Cardiac muscle cell (in vitro differentiated cells and primary cell): ENCODE data around the gene APOA1. TPM values are rescaled to one million over a fixed set of nuclear protein-coding genes. Genes with fewer than 3 reads are reported as not detected.

Experiments
- DNase-seq, 2 donors: peaks; one replicate each; pipeline versions ENCODE4 v3.0.0 to v3.0.0-alpha.2; 2010 to 2017; ENCODE audit warnings: low read depth in 1 of 2, low spot score in 1 of 2
- H3K27ac ChIP-seq: fragments of 200-600 bp; sonication (generic); 2 replicates; pipeline ENCODE4 v1.5.1; 2016
- H3K27me3 ChIP-seq: fragments of 200-600 bp; sonication (generic); 2 replicates; pipeline ENCODE4 v1.6.0; 2016; ENCODE audit warnings: control low read depth
- H3K36me3 ChIP-seq: fragments of 200-600 bp; sonication (generic); 2 replicates; pipeline ENCODE4 v1.5.1; 2016; ENCODE audit warnings: control low read depth
- H3K4me1 ChIP-seq: fragments of 200-600 bp; sonication (generic); 2 replicates; pipeline ENCODE4 v1.8.1; 2017; ENCODE audit warnings: low read depth, mild to moderate bottlenecking, mixed run types
- H3K4me3 ChIP-seq: fragments of 200-600 bp; sonication (generic); 2 replicates; pipeline ENCODE4 v1.5.1; 2016; ENCODE audit warnings: mild to moderate bottlenecking
- H3K9me3 ChIP-seq: fragments of 200-600 bp; sonication (generic); 2 replicates; pipeline ENCODE4 v1.5.1; 2017; ENCODE audit warnings: low read depth, mild to moderate bottlenecking, control low read depth
- CTCF ChIP-seq: IDR thresholded peaks from 2 replicates; pipeline ENCODE4 v1.5.1; 2012; ENCODE audit warnings: low read depth, mild to moderate bottlenecking, low read length
- polyA plus RNA-seq: library from polyadenylated mRNA; unstranded; fragments of >200 nt; fragmentation: Nextera tagmentation; extraction: Ambion mirVana; gene quantifications from 2 replicates; pipeline ENCODE4 v1.2.1, GENCODE V29; 2016
- total RNA-seq: library from RNA; depleted of rRNA; stranded (reverse); fragments of >200 nt; gene quantifications from 2 replicates; pipeline ENCODE4 v1.2.3, GENCODE V29; 2016

The APOA1 gene
- total and polyA plus RNA-seq, 2 experiments from 2014 or later: 56.3 to 117 TPM

DNA sequence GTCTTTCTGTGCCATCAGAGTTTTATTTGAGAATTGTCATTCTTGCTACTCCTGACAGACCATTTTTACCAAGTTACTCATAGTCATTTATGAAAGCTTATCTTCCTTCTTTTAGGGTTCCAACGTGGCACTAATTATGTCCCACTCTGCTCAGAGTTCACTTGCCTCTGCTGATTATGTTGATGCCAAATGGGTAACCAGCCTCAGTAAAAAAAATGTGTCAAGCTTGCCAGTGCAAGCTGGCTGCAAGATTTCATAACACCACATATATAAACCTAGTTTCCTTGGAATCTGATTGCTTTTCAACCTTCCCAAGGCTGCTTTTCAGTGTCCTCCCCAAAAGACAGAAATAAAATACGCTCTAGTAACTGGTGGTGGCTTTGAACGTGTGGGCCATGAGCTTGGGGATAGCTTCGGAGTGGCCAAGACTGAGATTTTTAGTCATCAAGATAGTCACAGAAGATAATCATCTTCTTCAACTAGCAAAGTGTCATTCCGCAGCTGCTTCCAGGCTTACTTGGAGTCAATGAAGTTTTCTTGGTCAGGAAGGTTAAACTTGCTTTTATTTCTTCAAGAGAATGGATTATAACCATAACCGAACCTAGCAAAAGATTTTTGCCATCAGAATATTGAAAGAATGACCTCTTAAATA, 29.5 kb upstream of the APOA1 start:
- DNase-seq: no peak
- no peaks in the 10 kb centered on the region for H3K27me3 ChIP-seq
- no peak for TF ChIP-seq CTCF
- peaks cover 59% of the 10 kb centered on the region for H3K36me3 ChIP-seq
- no peak overlapping the region for H3K4me3 ChIP-seq
- H3K9me3 ChIP-seq: no peaks in the 10 kb centered on the region
- H3K4me1 ChIP-seq: no peaks in the 10 kb centered on the region
- H3K27ac ChIP-seq: no peak overlapping the region

DNA sequence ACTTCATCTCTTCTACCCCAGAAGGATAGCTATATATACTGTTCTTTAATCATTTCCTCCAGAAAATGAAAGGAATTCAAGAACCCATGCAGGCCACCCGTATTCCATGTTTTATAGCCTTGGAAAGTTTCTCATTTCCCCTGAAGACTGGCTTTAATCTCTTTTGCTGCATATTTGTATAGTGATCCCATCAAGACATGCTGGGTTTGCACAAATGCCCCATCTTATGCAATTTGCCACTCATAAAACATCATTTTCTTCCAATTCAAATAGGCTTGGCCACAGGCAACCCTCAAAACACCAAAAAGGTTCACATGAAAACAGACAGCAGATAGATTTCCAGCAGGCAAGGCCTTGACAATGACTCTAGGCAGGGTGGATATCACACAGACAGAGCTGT, 28.3 kb upstream of the APOA1 start:
- no peaks in the 10 kb centered on the region for H3K27me3 ChIP-seq
- no peaks in the 10 kb centered on the region for H3K9me3 ChIP-seq
- DNase-seq: no peak
- TF ChIP-seq CTCF: no peak
- no peak overlapping the region for H3K27ac ChIP-seq
- H3K36me3 ChIP-seq: peaks cover 65% of the 10 kb centered on the region
- no peak overlapping the region for H3K4me3 ChIP-seq
- no peaks in the 10 kb centered on the region for H3K4me1 ChIP-seq

- H3K36me3 ChIP-seq: peaks cover 67% of the 10 kb centered on the region
- TF ChIP-seq CTCF: no peak
- H3K4me3 ChIP-seq: no peak overlapping the region
- H3K4me1 ChIP-seq: no peaks in the 10 kb centered on the region
- no peaks in the 10 kb centered on the region for H3K27me3 ChIP-seq
- no peak for DNase-seq
- no peak overlapping the region for H3K27ac ChIP-seq
- no peaks in the 10 kb centered on the region for H3K9me3 ChIP-seq
Observed at GRCh38 chr11:116864531-116864930, 27.1 kb upstream of the APOA1 start.

DNA sequence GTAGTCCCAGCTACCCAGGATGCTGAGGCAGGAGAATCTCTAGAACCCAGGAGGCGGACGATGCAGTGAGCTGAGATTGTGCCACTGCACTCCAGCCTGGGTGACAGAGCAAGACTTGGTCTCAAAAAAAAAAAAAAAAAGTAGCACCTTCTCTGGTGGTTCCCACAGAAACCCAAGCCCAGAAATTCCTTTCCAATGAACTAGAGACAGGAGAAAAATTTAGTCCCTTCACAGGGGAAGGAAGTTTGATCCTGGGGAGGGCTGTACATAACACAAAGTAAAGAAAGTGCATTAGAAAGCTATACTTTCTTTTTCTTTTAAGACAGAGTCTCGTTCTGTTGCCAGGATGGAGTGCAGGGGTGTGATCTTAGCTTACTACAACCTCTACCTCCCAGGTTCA, 25.5 kb upstream of the APOA1 start:
- Histone ChIP-seq H3K27ac (no peak overlapping the region), H3K27me3 (no peaks in the 10 kb centered on the region), H3K4me1 (no peaks in the 10 kb centered on the region), H3K36me3 (peaks cover 76% of the 10 kb centered on the region), H3K4me3 (no peak overlapping the region), H3K9me3 (no peaks in the 10 kb centered on the region)
- DNase-seq: no peak
- no peak for TF ChIP-seq CTCF

GRCh38 chr11:116862185-116862584, 24.8 kb upstream of the APOA1 start:
- Histone ChIP-seq H3K27me3 (no peaks in the 10 kb centered on the region), H3K27ac (no peak overlapping the region), H3K36me3 (peaks cover 76% of the 10 kb centered on the region), H3K4me3 (no peak overlapping the region), H3K4me1 (no peaks in the 10 kb centered on the region), H3K9me3 (no peaks in the 10 kb centered on the region)
- DNase-seq: no peak
- TF ChIP-seq CTCF: no peak
